Osteoblast (primary cell): ENCODE measurements around the gene OGDHL. TPM values are rescaled to one million over a fixed set of nuclear protein-coding genes. Genes with fewer than 3 reads are reported as not detected.

Source experiments
- DNase-seq: peaks from one replicate; pipeline ENCODE4 v3.0.0; 2011; ENCODE audit warnings: low spot score, mixed read lengths; ENCODE audit not compliant: insufficient read length; ENCODE audit errors: missing footprints
- H2AFZ ChIP-seq: 2 replicates; pipeline ENCODE4 v1.6.0; 2011; ENCODE audit warnings: mild to moderate bottlenecking, low read length
- H3K27ac ChIP-seq: 2 replicates; pipeline ENCODE4 v1.5.1; 2011; ENCODE audit warnings: mild to moderate bottlenecking, low read depth, low read length, moderate library complexity
- H3K27me3 ChIP-seq: 2 replicates; pipeline ENCODE4 v1.6.0; 2012; ENCODE audit warnings: mild to moderate bottlenecking, control low read depth, inconsistent platforms, low read length, moderate library complexity; ENCODE audit not compliant: insufficient read depth
- H3K36me3 ChIP-seq: 2 replicates; pipeline ENCODE4 v1.5.1; 2011; ENCODE audit warnings: mild to moderate bottlenecking, low read length, control low read depth, moderate library complexity; ENCODE audit not compliant: insufficient read depth
- H3K4me1 ChIP-seq: 2 replicates; pipeline ENCODE4 v1.5.1; 2011; ENCODE audit warnings: mild to moderate bottlenecking, low read length, control low read depth, moderate library complexity; ENCODE audit not compliant: insufficient read depth
- H3K4me2 ChIP-seq: 2 replicates; pipeline ENCODE4 v1.6.0; 2011; ENCODE audit warnings: mild to moderate bottlenecking, low read length; ENCODE audit not compliant: insufficient read depth
- H3K4me3 ChIP-seq: fragments of 200-600 bp; sonication (generic); 3 replicates; pipeline ENCODE4 v1.5.1; 2012; ENCODE audit warnings: mild to moderate bottlenecking, low read length, inconsistent platforms; ENCODE audit not compliant: insufficient read depth
- H3K79me2 ChIP-seq: 2 replicates; pipeline ENCODE4 v1.6.0; 2012; ENCODE audit warnings: mild to moderate bottlenecking, low read length, control low read depth, inconsistent platforms; ENCODE audit not compliant: insufficient read depth
- H3K9me3 ChIP-seq: 2 replicates; pipeline ENCODE4 v1.5.1; 2011; ENCODE audit warnings: low read depth, low read length, control low read depth
- H4K20me1 ChIP-seq: 2 replicates; pipeline ENCODE4 v1.6.0; 2012; ENCODE audit warnings: mild to moderate bottlenecking, low read length, control low read depth; ENCODE audit not compliant: insufficient read depth
- CTCF ChIP-seq: IDR thresholded peaks from 2 replicates; pipeline ENCODE4 v1.5.1; 2011; ENCODE audit warnings: mild to moderate bottlenecking, low read depth, low read length, moderate library complexity; ENCODE audit errors: extremely low read depth
- total RNA-seq: library from RNA; depleted of rRNA; stranded (reverse); fragments of >200 nt; gene quantifications from 2 replicates; pipeline ENCODE4 v1.2.3, GENCODE V29; 2012

Gene OGDHL
- total RNA-seq, 1 donor = 0.36 TPM

- no peaks in the 10 kb centered on the region for H4K20me1 ChIP-seq
- H3K79me2 ChIP-seq = no peaks in the 10 kb centered on the region
- no peaks in the 10 kb centered on the region for H3K9me3 ChIP-seq
- no peak overlapping the region for H3K4me2 ChIP-seq
- H2AFZ ChIP-seq = no peak overlapping the region
- H3K4me3 ChIP-seq = no peak overlapping the region
- no peak for DNase-seq
- H3K27me3 ChIP-seq = peaks cover 37% of the 10 kb centered on the region
- H3K36me3 ChIP-seq = no peaks in the 10 kb centered on the region
- no peaks in the 10 kb centered on the region for H3K4me1 ChIP-seq
- no peak overlapping the region for H3K27ac ChIP-seq
- TF ChIP-seq CTCF = no peak
Measured at GRCh38 chr10:49694466-49694865, 67.7 kb downstream of the OGDHL start.

GRCh38 chr10:49691588-49691987 is 70.5 kb downstream of the OGDHL start:
- no peak overlapping the region for H3K27ac ChIP-seq
- H3K27me3 ChIP-seq = peaks cover 62% of the 10 kb centered on the region
- no peaks in the 10 kb centered on the region for H3K79me2 ChIP-seq
- no peak overlapping the region for H2AFZ ChIP-seq
- no peak overlapping the region for H3K4me3 ChIP-seq
- H3K36me3 ChIP-seq = no peaks in the 10 kb centered on the region
- no peaks in the 10 kb centered on the region for H3K9me3 ChIP-seq
- no peaks in the 10 kb centered on the region for H3K4me1 ChIP-seq
- no peak overlapping the region for H3K4me2 ChIP-seq
- no peak for TF ChIP-seq CTCF
- no peak for DNase-seq
- H4K20me1 ChIP-seq = no peaks in the 10 kb centered on the region

DNA sequence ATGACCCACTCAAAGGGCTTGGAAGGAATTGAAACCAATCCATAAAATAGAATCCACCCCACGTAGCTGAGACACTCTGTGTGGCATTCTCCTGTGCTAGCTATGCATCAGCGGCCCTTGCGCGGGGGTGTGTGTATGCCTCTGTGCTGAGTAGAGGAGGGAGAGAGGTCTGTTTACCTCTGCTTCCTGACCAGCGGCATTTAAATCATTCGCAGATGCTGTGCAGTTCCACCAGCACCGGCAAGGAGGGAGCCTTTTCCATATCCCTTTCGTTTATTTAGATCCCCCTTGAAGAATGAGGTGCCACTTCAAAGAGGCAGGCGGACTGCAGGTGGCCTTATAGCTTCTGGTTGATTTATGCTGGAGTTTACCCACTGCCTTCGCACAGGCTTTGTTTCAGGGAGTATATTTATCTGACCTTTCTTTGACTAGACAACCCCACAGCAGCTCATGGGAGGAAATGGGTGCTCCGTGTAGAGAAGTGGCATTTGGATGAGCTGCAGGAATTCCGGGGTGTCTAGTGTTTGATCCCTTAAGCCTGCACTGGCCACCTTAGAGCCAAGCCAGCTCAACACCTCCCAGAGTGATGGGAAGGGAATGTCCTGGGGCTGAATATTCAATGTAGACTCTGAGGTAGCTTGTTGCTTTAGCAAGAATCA is 71.3 kb downstream of the OGDHL start:
- no peak for DNase-seq
- Histone ChIP-seq H3K4me2 (no peak overlapping the region), H3K4me3 (no peak overlapping the region), H4K20me1 (no peaks in the 10 kb centered on the region), H3K27me3 (peaks cover 62% of the 10 kb centered on the region), H3K9me3 (no peaks in the 10 kb centered on the region), H3K36me3 (no peaks in the 10 kb centered on the region), H2AFZ (no peak overlapping the region), H3K79me2 (no peaks in the 10 kb centered on the region), H3K4me1 (no peaks in the 10 kb centered on the region), H3K27ac (no peak overlapping the region)
- TF ChIP-seq CTCF = no peak

DNA sequence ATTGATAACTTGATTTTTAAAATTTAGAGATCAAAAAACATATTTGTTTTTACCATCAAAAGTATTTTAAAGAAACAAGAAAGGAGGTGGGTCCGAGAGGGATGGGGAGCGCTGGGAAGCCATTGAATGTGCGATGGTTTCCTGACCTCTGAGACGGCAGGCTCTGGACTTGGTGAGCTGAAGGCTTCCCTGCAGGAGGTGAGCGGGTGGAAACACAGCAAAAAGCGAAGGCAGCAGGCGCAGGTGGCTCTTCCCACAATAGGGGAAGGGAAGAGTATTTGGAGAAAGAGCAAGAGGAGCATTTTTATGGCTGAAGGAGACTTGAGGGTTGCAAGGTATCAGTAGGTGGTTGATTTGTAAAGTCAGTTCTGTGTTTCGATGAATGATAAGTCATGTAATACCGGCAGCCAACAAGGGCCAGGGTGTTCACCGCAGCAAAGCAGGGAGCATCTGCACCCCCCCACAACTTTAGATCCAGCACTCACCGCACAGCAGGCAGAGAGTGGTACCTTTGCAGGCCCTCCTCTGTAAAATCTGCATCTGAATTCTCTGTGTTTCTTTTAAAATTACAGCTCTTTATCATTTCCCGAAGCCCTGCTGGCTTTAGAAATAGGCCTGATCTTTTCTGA is 72.1 kb downstream of the OGDHL start:
- peaks cover 59% of the 10 kb centered on the region for H3K27me3 ChIP-seq
- H3K4me3 ChIP-seq = no peak overlapping the region
- H2AFZ ChIP-seq = no peak overlapping the region
- no peak for DNase-seq
- no peak overlapping the region for H3K27ac ChIP-seq
- TF ChIP-seq CTCF = no peak
- H3K9me3 ChIP-seq = no peaks in the 10 kb centered on the region
- no peaks in the 10 kb centered on the region for H3K79me2 ChIP-seq
- H3K4me1 ChIP-seq = no peaks in the 10 kb centered on the region
- H3K4me2 ChIP-seq = no peak overlapping the region
- H3K36me3 ChIP-seq = no peaks in the 10 kb centered on the region
- H4K20me1 ChIP-seq = no peaks in the 10 kb centered on the region
